Stimulated activated CD4-positive, alpha-beta T cell treated with anti-CD3 and anti-CD28 coated beads, Interleukin-15, amount 100 ng/mL, for 24 hours (primary cell): ENCODE results near the gene TNS1.

Experiments used
- DNase-seq: peaks from one replicate; pipeline ENCODE4 v3.0.0-alpha.2; 2020

The TNS1 gene

GRCh38 chr2:217863883-217864282, 138.9 kb downstream of the TNS1 start:
- no peak for DNase-seq

GRCh38 chr2:217861334-217861877, 141.4 kb downstream of the TNS1 start:
- DNase-seq, result no peak

GRCh38 chr2:217859926-217860325, 142.9 kb downstream of the TNS1 start:
- DNase-seq, result no peak

DNA sequence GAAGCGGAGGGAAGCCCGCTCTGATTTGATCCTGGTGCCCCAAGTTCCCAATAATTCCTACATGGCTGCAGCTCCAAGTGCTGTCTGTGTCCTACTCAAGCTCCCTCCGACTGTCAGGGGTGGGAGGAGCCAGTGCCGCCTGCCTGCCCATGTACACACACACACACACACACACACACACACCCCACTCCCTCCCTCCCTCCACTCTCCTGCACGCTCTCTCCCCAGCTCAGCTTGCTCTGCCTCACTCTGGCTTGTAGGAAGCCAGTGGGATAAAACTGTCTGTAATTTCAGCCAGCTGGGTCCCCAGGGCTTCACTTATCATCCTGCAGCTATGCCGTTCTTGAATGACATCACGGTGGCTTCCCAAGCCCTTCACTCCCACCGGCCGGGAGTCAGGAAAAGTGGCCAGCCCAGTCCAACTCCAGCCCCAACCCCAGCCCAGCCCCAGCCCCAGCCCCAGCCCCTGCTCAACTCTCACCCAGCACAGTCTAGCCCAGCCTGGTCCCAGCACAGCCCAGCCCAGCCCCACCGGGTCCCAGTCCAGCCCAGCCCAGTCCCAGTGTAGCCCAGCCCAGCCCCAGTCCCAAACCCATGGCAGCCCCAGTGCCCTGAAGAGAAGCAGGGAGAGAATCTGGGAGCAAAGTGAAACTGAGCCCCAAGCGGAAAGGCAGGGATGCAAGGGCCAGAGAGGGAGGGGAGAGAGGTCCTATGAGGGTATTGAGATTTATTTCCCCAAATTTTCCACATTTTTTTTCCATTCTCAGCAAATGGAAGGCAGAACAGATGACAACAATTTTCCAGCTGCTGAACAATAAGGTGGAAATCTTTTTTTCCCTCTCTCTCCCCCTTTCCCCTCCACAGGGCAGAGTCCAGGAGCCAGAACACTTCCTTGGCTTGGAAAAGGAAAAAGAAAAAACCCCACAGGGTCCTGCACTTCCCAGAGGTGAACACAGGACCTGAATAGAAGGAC, 144.0 kb downstream of the TNS1 start:
- no peak for DNase-seq

- DNase-seq, result no peak
Measured at GRCh38 chr2:217857624-217858506, 144.9 kb downstream of the TNS1 start.

DNA sequence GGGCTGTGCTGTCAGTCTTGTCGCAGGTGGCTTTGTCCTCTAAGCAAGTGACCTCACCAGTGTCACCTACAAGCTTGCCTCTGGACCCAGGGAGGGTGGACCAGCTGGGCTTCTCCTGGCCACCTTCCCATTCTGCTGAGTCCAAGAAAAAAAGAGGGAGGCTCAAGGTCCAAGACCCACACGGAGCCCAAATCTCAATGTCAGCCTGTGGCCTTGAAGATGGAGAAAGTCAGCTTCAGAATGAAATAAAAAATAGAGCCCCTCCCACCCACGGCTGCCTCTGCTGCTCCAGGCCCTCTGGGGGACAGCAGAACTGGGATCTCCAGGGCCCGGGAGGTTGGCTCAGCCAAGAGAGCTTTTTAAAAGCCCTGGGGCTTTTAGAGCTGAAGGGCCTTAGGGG, 145.9 kb downstream of the TNS1 start:
- DNase-seq, result no peak

- DNase-seq, result no peak
Measured at GRCh38 chr2:217856159-217856558, 146.6 kb downstream of the TNS1 start.

DNA sequence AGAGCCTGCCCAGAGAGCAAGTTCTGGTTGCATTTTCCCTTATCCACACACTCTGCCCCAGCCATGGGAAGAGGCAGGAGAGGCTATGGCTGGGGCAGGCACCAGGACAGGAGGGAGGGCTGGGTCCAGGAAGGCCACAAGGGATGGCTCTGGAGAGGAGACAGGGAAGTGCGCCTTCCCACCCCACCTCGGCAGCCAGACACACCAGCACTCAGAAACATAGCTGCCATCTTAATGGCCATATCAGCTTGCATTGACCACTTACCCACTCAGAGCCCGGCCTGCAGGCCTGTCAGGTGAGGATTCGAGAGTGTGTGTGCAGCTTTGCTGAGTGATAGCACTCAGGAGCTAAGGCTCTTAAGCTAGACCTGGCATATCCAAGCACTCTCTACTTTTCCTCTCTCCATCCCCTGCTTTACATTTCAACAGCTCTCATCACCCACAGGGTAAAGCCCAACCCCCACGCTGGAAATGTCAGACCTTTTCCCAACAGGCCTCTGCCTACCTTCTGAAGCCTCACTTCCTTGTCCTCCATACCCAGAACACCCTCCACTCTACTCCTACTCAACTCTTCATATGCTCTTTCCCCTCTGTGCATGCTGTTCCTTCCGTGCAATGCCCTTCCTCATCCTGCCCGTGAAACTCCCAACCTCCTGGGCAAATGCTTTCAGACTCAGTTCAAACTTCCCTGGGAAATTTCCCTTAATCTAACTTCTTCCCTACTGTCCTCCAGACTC, 147.9 kb downstream of the TNS1 start:
- no peak for DNase-seq

GRCh38 chr2:217853961-217854360, 148.8 kb downstream of the TNS1 start:
- no peak for DNase-seq

- DNase-seq, result no peak
Measured at GRCh38 chr2:217853301-217853881, 149.4 kb downstream of the TNS1 start.

DNA sequence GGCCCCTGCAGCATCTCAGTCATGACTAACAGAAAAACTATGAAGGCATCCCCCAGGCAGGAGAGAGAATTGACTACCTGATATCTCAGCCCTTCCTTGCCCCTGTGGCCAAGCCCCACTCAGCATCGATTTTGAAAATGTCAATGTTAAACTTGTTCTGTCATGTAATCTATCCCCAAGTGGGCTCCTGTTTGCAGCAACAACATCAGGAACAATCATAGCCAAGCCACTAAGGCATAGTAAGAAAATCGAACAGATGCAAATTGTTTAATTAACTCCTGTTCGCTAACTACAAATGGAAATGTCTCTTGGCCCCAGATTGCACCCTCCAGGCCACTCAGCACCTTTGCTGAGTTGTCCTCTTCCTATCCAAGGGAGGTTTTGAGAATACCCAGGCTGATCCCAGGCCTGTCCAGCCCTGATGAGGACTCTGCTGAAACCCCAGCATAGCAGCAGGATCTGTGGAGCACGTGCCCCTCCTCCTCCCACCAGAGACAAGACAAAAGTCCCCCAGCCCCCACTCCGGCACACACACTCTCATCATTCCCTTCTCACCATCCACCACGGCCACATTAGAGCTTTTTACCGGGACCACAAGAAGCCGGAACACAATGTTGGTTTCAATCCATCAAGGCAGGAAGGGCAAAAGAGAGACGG, 150.1 kb downstream of the TNS1 start:
- no peak for DNase-seq

- DNase-seq, result no peak
Measured at GRCh38 chr2:217851191-217852020, 151.4 kb downstream of the TNS1 start.

DNA sequence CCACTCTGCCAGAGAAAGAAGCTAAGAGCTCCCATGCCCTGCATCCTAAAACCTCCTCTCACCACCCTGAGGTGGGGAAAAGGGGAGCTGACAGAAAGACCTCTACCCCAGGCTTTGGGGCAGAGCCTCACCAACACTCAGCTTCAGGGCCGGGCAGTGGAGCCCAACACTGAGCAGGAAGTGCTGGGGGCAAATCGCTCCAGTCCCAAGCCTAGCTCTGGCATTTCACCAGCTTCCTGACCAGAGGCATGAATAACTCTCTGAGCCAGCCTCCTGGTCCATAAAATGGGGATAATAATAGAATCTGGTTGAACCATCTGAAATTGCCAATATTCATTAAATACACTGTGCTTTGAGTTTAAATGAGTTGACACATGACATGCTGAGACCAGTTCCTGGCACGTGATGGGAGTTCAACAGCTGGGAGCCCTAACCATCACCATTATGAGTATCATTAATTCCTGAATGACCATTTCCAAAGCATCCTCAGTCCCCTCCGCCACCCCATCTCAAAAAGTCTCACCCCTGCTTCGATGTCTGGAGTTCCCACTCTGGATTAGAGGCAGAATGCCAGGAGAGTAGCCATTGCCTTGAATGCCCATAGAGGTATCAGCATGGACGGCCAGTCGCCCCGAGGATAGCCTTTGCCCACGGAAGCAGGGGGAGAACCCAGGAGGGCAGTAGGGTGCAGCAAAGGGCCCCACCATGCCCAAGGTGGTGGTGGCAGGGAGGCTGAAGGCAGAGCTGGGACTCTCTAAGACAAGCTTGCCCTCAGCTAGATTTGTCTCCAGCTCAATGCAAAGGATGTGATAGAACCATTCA, 153.4 kb downstream of the TNS1 start:
- DNase-seq, result no peak

DNA sequence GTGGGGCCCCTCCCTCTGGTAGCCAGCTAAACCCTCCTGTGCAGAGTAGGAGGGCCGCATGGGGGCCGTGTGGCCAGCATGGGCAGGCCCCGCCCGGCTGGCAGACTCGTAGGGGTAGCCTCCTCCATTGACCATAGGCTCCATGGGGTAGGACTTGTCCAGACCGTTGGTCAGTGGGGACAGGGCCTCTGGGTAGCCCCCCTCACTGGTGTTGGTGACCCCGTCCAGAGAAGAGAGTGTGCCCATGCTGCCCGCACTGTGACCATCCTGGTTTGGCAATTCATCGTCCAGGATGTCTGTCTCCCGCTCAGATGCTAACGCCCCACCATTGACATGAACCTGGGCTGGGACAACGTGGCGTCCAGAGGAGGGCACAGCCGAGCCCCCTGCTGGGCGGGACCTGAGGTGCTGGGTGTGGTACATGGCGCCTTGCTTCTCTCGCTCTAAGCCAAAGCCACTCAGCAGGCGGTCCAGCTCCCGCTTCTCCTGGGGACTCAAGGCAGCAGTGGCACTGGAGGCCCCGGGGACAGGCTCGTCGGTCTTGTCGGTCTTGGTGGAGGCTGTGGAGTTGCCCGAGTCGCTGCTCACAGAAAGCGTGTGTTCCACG, 154.3 kb downstream of the TNS1 start:
- DNase-seq, result no peak

- DNase-seq, result no peak
Measured at GRCh38 chr2:217847552-217848350, 155.0 kb downstream of the TNS1 start.

DNA sequence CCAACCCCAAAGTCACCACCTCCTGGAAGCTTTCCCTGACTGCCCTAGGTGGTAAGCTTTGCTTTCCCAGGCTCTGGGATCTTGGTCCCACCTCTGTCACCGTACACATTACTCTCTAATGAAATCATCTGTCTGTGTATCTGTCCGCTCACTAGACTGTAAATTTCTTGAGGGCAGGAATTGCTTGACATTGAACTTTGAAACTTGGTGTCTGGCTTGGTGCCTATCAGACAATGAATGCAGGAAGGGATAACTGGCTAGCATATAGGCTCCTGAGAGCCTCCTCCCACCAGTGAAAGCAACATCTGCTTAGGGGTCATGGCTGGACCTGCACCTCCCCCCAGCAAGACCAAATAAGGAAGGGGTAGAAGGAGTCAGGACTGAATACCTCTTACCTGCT, 155.7 kb downstream of the TNS1 start:
- no peak for DNase-seq

GRCh38 chr2:217846321-217846743, 156.5 kb downstream of the TNS1 start:
- no peak for DNase-seq

DNA sequence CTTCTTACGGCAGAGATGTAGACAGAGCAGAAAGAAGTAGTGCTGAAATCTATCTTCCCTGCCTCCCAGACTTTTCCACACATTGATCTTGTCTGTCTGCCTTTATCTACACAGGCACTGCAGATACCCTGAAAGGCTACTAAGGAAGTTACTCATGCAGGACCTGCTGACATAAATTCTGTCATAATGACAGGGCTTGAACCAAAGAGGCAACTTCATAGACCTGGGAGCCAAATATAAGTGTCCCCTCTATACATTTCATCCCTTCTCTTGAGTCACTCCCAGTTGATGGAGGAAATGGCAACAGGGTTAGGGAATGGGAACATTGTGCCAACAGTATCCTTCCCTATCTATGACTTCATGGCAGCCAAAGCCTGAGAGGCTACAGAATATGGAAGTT, 157.5 kb downstream of the TNS1 start:
- no peak for DNase-seq

- no peak for DNase-seq
Measured at GRCh38 chr2:217844696-217845095, 158.1 kb downstream of the TNS1 start.
